GM12878 (cell line): ENCODE data around the gene MST1. TPM values are rescaled to one million over a fixed set of nuclear protein-coding genes. Genes with fewer than 3 reads are reported as not detected.

Experiments
- ATAC-seq: fragments of 200-7000 bp; cut with Tn5 transposase; 3 replicates; pipeline ENCODE4 v1.9.1; 2020; ENCODE audit warnings: mild to moderate bottlenecking, moderate library complexity
- BruUV-seq: library from RNA; stranded (reverse); fragments of 400-500 nt; replicated peaks from 2 replicates; lab custom pipeline; 2021; lab: Mats Ljungman, UMichigan
- CTCF ChIA-PET: fragments of 300-600 bp; sonication (Branson Sonifier 250); formaldehyde crosslinking; extraction: SDS; loops from one replicate; lab custom pipeline; 2021; ENCODE audit warnings: inconsistent platforms; lab: Yijun Ruan, JAX
- POLR2A ChIA-PET: fragments of 350-600 bp; formaldehyde crosslinking; extraction: SDS; loops from one replicate; lab custom pipeline; 2021; ENCODE audit warnings: inconsistent platforms; lab: Charles Lee
- RAD21 ChIA-PET: fragments of 300-600 bp; sonication (Branson Sonifier 250); formaldehyde crosslinking; loops from one replicate; lab custom pipeline; 2023; ENCODE audit warnings: antibody characterized with exemption; ENCODE audit not compliant: unreplicated experiment; lab: Charles Lee
- SMC1A ChIA-PET: fragments of 300-600 bp; sonication (Branson Sonifier 250); formaldehyde crosslinking; loops from one replicate; lab custom pipeline; 2023; ENCODE audit not compliant: unreplicated experiment, uncharacterized antibody; lab: Charles Lee
- DNase-seq: peaks from one replicate; pipeline ENCODE4 v3.0.0-alpha.2; 2011; ENCODE audit warnings: low read depth, low spot score
- FAIRE-seq: peaks from 3 replicates; lab custom pipeline; 2011; peaks lifted over from hg19 to GRCh38; lab: Jason Lieb, UNC
- H2AFZ ChIP-seq: 2 replicates; pipeline ENCODE4 v1.6.0; 2011; ENCODE audit warnings: low read depth, low read length, control low read depth; ENCODE audit not compliant: control insufficient read depth
- H3K27ac ChIP-seq: 2 replicates; pipeline ENCODE4 v1.5.1; 2011; ENCODE audit warnings: control low read depth; ENCODE audit not compliant: control insufficient read depth, insufficient read depth
- H3K27me3 ChIP-seq, 2 experiments: replicated peaks in 1 of 2; 2 replicates each; pipeline versions ENCODE4 v1.6.0 to v1.6.1; 2011; ENCODE audit warnings: low read length in 1 of 2; ENCODE audit not compliant: control insufficient read depth in 2 of 2, insufficient read depth in 2 of 2
- H3K36me3 ChIP-seq, 2 experiments: 2 replicates each; pipeline ENCODE4 v1.5.1; 2011; ENCODE audit warnings: low read length in 1 of 2; ENCODE audit not compliant: control insufficient read depth in 2 of 2, insufficient read depth in 2 of 2
- H3K4me1 ChIP-seq: 2 replicates; pipeline ENCODE4 v1.6.1; 2011; ENCODE audit warnings: mild to moderate bottlenecking, low read length, moderate library complexity, mixed read lengths; ENCODE audit not compliant: control insufficient read depth, insufficient read depth
- H3K4me2 ChIP-seq: 2 replicates; pipeline ENCODE4 v1.6.0; 2011; ENCODE audit warnings: control low read depth; ENCODE audit not compliant: control insufficient read depth, insufficient read depth
- H3K4me3 ChIP-seq: fragments of 200-600 bp; sonication (generic); 2 replicates; pipeline ENCODE4 v1.5.1; 2016
- H3K79me2 ChIP-seq: 2 replicates; pipeline ENCODE4 v1.6.0; 2011; ENCODE audit warnings: low read length; ENCODE audit not compliant: control insufficient read depth, insufficient read depth
- H3K9ac ChIP-seq: 2 replicates; pipeline ENCODE4 v1.8.0; 2011; ENCODE audit warnings: low read length, control low read depth, mixed read lengths; ENCODE audit not compliant: control insufficient read depth, insufficient read depth
- H3K9me3 ChIP-seq: replicated peaks from 3 replicates; pipeline ENCODE4 v1.5.1; 2011; ENCODE audit warnings: mild to moderate bottlenecking, low read length; ENCODE audit not compliant: control insufficient read depth, insufficient read depth
- H4K20me1 ChIP-seq: 2 replicates; pipeline ENCODE4 v1.6.0; 2011; ENCODE audit not compliant: control insufficient read depth, insufficient read depth
- BCLAF1 ChIP-seq: fragments of 450-650 bp; IDR thresholded peaks from 2 replicates; pipeline ENCODE4 v1.6.1; 2017; ENCODE audit warnings: antibody characterized with exemption, mild to moderate bottlenecking, moderate library complexity
- GABPA ChIP-seq: IDR thresholded peaks from 2 replicates; pipeline ENCODE4 v1.6.1; 2014; ENCODE audit warnings: antibody characterized with exemption, low read depth, mild to moderate bottlenecking, inconsistent platforms
- HCFC1 ChIP-seq: fragments of 150-350 bp; IDR thresholded peaks from 2 replicates; pipeline ENCODE4 v1.6.1; 2014; ENCODE audit warnings: low read length
- HDAC2 ChIP-seq: fragments of 200-600 bp; sonication (generic); IDR thresholded peaks from 2 replicates; pipeline ENCODE4 v1.6.1; 2017
- JUND ChIP-seq: IDR thresholded peaks from 2 replicates; pipeline ENCODE4 v1.6.1; 2012; ENCODE audit warnings: low read depth, mild to moderate bottlenecking, low read length, improper control_type of control experiment, moderate library complexity
- RELB ChIP-seq: fragments of 450-650 bp; IDR thresholded peaks from 2 replicates; pipeline ENCODE4 v1.6.1; 2017; ENCODE audit warnings: low read depth, mild to moderate bottlenecking, moderate library complexity
- SP1 ChIP-seq: IDR thresholded peaks from one replicate; pipeline ENCODE4 v1.6.1; 2011; ENCODE audit warnings: low read depth, low read length
- SPI1 ChIP-seq: IDR thresholded peaks from 2 replicates; pipeline ENCODE4 v1.6.1; 2011; ENCODE audit warnings: low read depth, mild to moderate bottlenecking, low read length, moderate library complexity, borderline replicate concordance; ENCODE audit not compliant: insufficient read depth
- TCF3 ChIP-seq: IDR thresholded peaks from 2 replicates; pipeline ENCODE4 v1.6.1; 2012; ENCODE audit warnings: low read depth, mild to moderate bottlenecking, low read length, borderline replicate concordance; ENCODE audit not compliant: insufficient read depth
- ZNF24 ChIP-seq: fragments of 450-650 bp; IDR thresholded peaks from 2 replicates; pipeline ENCODE4 v1.6.1; 2017; ENCODE audit warnings: antibody characterized with exemption, mild to moderate bottlenecking
- ZNF687 ChIP-seq: fragments of 450-650 bp; IDR thresholded peaks from 2 replicates; pipeline ENCODE4 v1.6.1; 2017; ENCODE audit warnings: mild to moderate bottlenecking, moderate library complexity
- ZSCAN29 ChIP-seq: fragments of 450-650 bp; IDR thresholded peaks from 2 replicates; pipeline ENCODE4 v1.6.1; 2017; ENCODE audit warnings: mild to moderate bottlenecking, moderate library complexity
- WGBS: methylation state at CpG from one replicate; pipeline ENCODE4 v1.1.6; 2016; ENCODE audit warnings: low lambda C conversion rate; ENCODE audit not compliant: insufficient replicate concordance, insufficient coverage; ENCODE audit errors: missing lambda C conversion rate; 5-methylcytosine and 5-hydroxymethylcytosine counted together
- in situ Hi-C: fragments of 300-500 bp; cut with MboI; formaldehyde crosslinking; loops from 9 replicates; pipeline ENCODE4 v1.14.3; 2018; ENCODE audit warnings: mixed read lengths
- intact Hi-C: fragments of 100-400 bp; cut with micrococcal nuclease; formaldehyde crosslinking; loops from one replicate; pipeline ENCODE4 v1.14.2; 2022; ENCODE audit not compliant: unreplicated experiment
- polyA plus RNA-seq, 11 experiments: library from polyadenylated mRNA; depleted of rRNA in 4 of 11; unstranded in 6 of 11; stranded (reverse) in 5 of 11; fragments of >200 nt; fragmentation: Nextera tagmentation in 4 of 11; fragmentation: Illumina TruSeq in 1 of 11; extraction: Ambion mirVana in 4 of 11; extraction: Trizol in 1 of 11; gene quantifications; 1 replicate in 1 of 11; 2 replicates in 10 of 11; pipeline versions ENCODE4 v1.2.1 to v1.2.3, GENCODE V29; 2011 to 2016; ENCODE audit warnings: inconsistent platforms in 2 of 11, missing spikeins in 2 of 11, low read depth in 1 of 11
- total RNA-seq, 4 experiments: library from RNA; depleted of rRNA in 3 of 4; stranded (reverse); fragments of >200 nt in 3 of 4; fragmentation: Illumina TruSeq in 1 of 4; extraction: Trizol in 1 of 4; gene quantifications; 2 replicates each; pipeline versions ENCODE4 v1.2.1 to v1.2.3, GENCODE V29; 2013 to 2021

MST1 gene
- total and polyA plus RNA-seq, 10 of the 15 experiments (the other 5 are each of a cell fraction or from before 2014, with no cell fraction given) = 1.2 to 25.5 (median 4.1) TPM

- DNase-seq (no peak), FAIRE-seq (no peak), ATAC-seq (no peak)
- intact Hi-C loops = no loop called here
- ChIA-PET SMC1A (no interaction called here), CTCF (no interaction called here), POLR2A (interaction anchor here (0.7 kb wide), 1 partner anchor 21 kb away, joined by 4 read pairs; no protein-coding TSS in a partner anchor), RAD21 (interaction anchor here (0.6 kb wide), 1 partner anchor 368 kb away, joined by 5 read pairs; no protein-coding TSS in a partner anchor)
- no peaks in the 10 kb centered on the region for H3K9me3 ChIP-seq
- H3K36me3 ChIP-seq = no peaks in the 10 kb centered on the region
- H3K79me2 ChIP-seq = no peaks in the 10 kb centered on the region
- H4K20me1 ChIP-seq = no peaks in the 10 kb centered on the region
- no peak overlapping the region for H3K9ac ChIP-seq
- in situ Hi-C loops = no loop called here
- no peaks in the 10 kb centered on the region for H3K27me3 ChIP-seq
- no peak overlapping the region for H3K27ac ChIP-seq
- H2AFZ ChIP-seq = no peak overlapping the region
- no peak overlapping the region for H3K4me2 ChIP-seq
- peaks cover 15% of the 10 kb centered on the region for H3K4me1 ChIP-seq
- no peak overlapping the region for H3K4me3 ChIP-seq
- 45% methylated on average over 8 of the region's 8 CpGs for WGBS
- BruUV-seq = no TSS peak
- TF ChIP-seq ZNF687 = no peak
- no peak for TF ChIP-seq JUND
- no peak for TF ChIP-seq HDAC2
- no peak for TF ChIP-seq HCFC1
- no peak for TF ChIP-seq RELB
- TF ChIP-seq ZSCAN29 = no peak
- no peak for TF ChIP-seq SP1
- TF ChIP-seq TCF3 = no peak
- no peak for TF ChIP-seq BCLAF1
- TF ChIP-seq GABPA = no peak
- no peak for TF ChIP-seq SPI1
- TF ChIP-seq ZNF24 = no peak
Measured at GRCh38 chr3:49650637-49651036, 38.6 kb downstream of the MST1 start.
